Upper lobe of left lung (tissue), 6 donors: ENCODE results near the gene PIR. TPM values are rescaled to one million over a fixed set of nuclear protein-coding genes. Genes with fewer than 3 reads are reported as not detected.
A peak's percentile ranks its signal among the peaks of the same experiment; 100 is the strongest.

ENCODE experiments used
- ATAC-seq, 2 donors: fragments of 200-7000 bp; cut with Tn5 transposase; one replicate each; pipeline ENCODE4 v1.9.1; 2022; ENCODE audit warnings: mild to moderate bottlenecking in 2 of 2, moderate library complexity in 2 of 2; ENCODE audit not compliant: low FRiP score in 2 of 2
- DNase-seq, 2 donors: peaks; one replicate each; pipeline ENCODE4 v3.0.0-alpha.2; 2019 to 2020
- H3K27ac ChIP-seq, 4 donors: fragments of 200-600 bp; sonication (generic); one replicate each; pipeline ENCODE4 v1.5.1; 2016 to 2019
- H3K27me3 ChIP-seq, 4 donors: fragments of 200-600 bp; sonication (generic); one replicate each; pipeline ENCODE4 v1.5.1; 2017 to 2019
- H3K36me3 ChIP-seq, 4 donors: fragments of 200-600 bp; sonication (generic); one replicate each; pipeline ENCODE4 v1.5.1; 2016 to 2019
- H3K4me1 ChIP-seq, 4 donors: fragments of 200-600 bp; sonication (generic); one replicate each; pipeline ENCODE4 v1.5.1; 2018 to 2019
- H3K4me3 ChIP-seq, 4 donors: fragments of 200-600 bp; sonication (generic); one replicate each; pipeline ENCODE4 v1.5.1; 2017 to 2019; ENCODE audit warnings: mild to moderate bottlenecking in 2 of 4, moderate library complexity in 1 of 4
- H3K9me3 ChIP-seq, 4 donors: fragments of 200-600 bp; sonication (generic); one replicate each; pipeline ENCODE4 v1.5.1; 2018 to 2019
- CTCF ChIP-seq, 6 experiments: fragments of 450-650 bp in 4 of 6; fragments of 200-600 bp in 2 of 6; sonication (generic) in 2 of 6; IDR thresholded peaks; one replicate each; pipeline ENCODE4 v1.5.1; 2016 to 2019; ENCODE audit warnings: antibody characterized with exemption in 6 of 6
- EP300 ChIP-seq, 4 donors: sonication (generic); formaldehyde crosslinking; IDR thresholded peaks; one replicate each; pipeline ENCODE4 v1.5.1; 2017; ENCODE audit warnings: antibody characterized with exemption in 4 of 4, control low read depth in 2 of 4
- POLR2A ChIP-seq, 4 donors: fragments of 450-650 bp; IDR thresholded peaks; one replicate each; pipeline ENCODE4 v1.5.1; 2016 to 2017; ENCODE audit warnings: antibody characterized with exemption in 4 of 4, mild to moderate bottlenecking in 2 of 4
- POLR2AphosphoS5 ChIP-seq, 2 donors: sonication (generic); formaldehyde crosslinking; IDR thresholded peaks; one replicate each; pipeline ENCODE4 v1.5.1; 2017; ENCODE audit warnings: antibody characterized with exemption in 2 of 2
- WGBS, 2 donors: methylation state at CpG; one replicate each; pipeline ENCODE4 v1.1.5; 2017 to 2018; 5-methylcytosine and 5-hydroxymethylcytosine counted together
- total RNA-seq, 6 donors: library from RNA; depleted of rRNA in 4 of 6; stranded (reverse); fragments of >200 nt in 4 of 6; gene quantifications; one replicate each; pipeline versions ENCODE4 v1.1.0 to v1.2.1, GENCODE V29; 2016 to 2021
- donor health status: DM: no; HTN: no; CAD: no; lungs with moderate emphysema.
- donor health status: DM: no; HTN: yes; CAD: no; lungs with severe emphysema.

PIR gene
- total RNA-seq, 6 donors from 2014 or later = 11.7 to 20.6 (median 18.5) TPM

GRCh38 chrX:15382813-15383212, 110.3 kb downstream of the PIR start:
- Histone ChIP-seq H3K27ac (no peak overlapping the region), H3K4me3 (peak overlapping the region in 2 of 4 donors; percentile 10 to 23), H3K4me1 (no peaks in the 10 kb centered on the region), H3K27me3 (no peaks in the 10 kb centered on the region), H3K9me3 (no peaks in the 10 kb centered on the region), H3K36me3 (no peaks in the 10 kb centered on the region)
- 66 to 82% methylated on average over 8 of the region's 8 CpGs for WGBS, 2 donors
- no peak for DNase-seq
- TF ChIP-seq POLR2AphosphoS5 (IDR thresholded peaks at IDR 0.05) (no peak), CTCF (IDR thresholded peaks at IDR 0.05) (no peak), POLR2A (IDR thresholded peaks at IDR 0.05) (no peak), EP300 (IDR thresholded peaks at IDR 0.05) (no peak)
- ATAC-seq = no peak

GRCh38 chrX:15376956-15377355, 116.2 kb downstream of the PIR start:
- ATAC-seq (no peak), DNase-seq (no peak)
- TF ChIP-seq POLR2AphosphoS5 (IDR thresholded peaks at IDR 0.05) (no peak), CTCF (IDR thresholded peaks at IDR 0.05) (no peak), EP300 (IDR thresholded peaks at IDR 0.05) (no peak), POLR2A (IDR thresholded peaks at IDR 0.05) (no peak)
- Histone ChIP-seq H3K4me3 (no peak overlapping the region), H3K4me1 (no peaks in the 10 kb centered on the region), H3K36me3 (no peaks in the 10 kb centered on the region), H3K27ac (no peak overlapping the region), H3K27me3 (no peaks in the 10 kb centered on the region), H3K9me3 (no peaks in the 10 kb centered on the region)
- WGBS, 2 donors = 63 to 100% methylated on average over 1 of the region's 1 CpG

GRCh38 chrX:15373976-15374375, 119.2 kb downstream of the PIR start:
- H3K9me3 ChIP-seq = no peaks in the 10 kb centered on the region
- DNase-seq (no peak), ATAC-seq (no peak)
- WGBS, 2 donors = 71 to 89% methylated on average over 3 of the region's 3 CpGs
- H3K27ac ChIP-seq = no peak overlapping the region
- H3K27me3 ChIP-seq = no peaks in the 10 kb centered on the region
- no peaks in the 10 kb centered on the region for H3K4me1 ChIP-seq
- TF ChIP-seq POLR2AphosphoS5 (IDR thresholded peaks at IDR 0.05) (no peak), CTCF (IDR thresholded peaks at IDR 0.05) (no peak), EP300 (IDR thresholded peaks at IDR 0.05) (no peak), POLR2A (IDR thresholded peaks at IDR 0.05) (no peak)
- H3K36me3 ChIP-seq = no peaks in the 10 kb centered on the region
- H3K4me3 ChIP-seq = no peak overlapping the region

- no peaks in the 10 kb centered on the region for H3K9me3 ChIP-seq
- H3K36me3 ChIP-seq = no peaks in the 10 kb centered on the region
- H3K27ac ChIP-seq = no peak overlapping the region
- no peaks in the 10 kb centered on the region for H3K27me3 ChIP-seq
- no peaks in the 10 kb centered on the region for H3K4me1 ChIP-seq
- H3K4me3 ChIP-seq = no peak overlapping the region
- WGBS, 2 donors = 66 to 67% methylated on average over 9 of the region's 9 CpGs
- DNase-seq (no peak), ATAC-seq (peak in 1 of 2 donors; percentile 48)
- TF ChIP-seq POLR2A (IDR thresholded peaks at IDR 0.05) (no peak), EP300 (IDR thresholded peaks at IDR 0.05) (no peak), CTCF (IDR thresholded peaks at IDR 0.05) (no peak), POLR2AphosphoS5 (IDR thresholded peaks at IDR 0.05) (no peak)
Measured at GRCh38 chrX:15366506-15367352, 126.4 kb downstream of the PIR start.

- 56 to 78% methylated on average over 2 of the region's 2 CpGs for WGBS, 2 donors
- ATAC-seq (no peak), DNase-seq (no peak)
- Histone ChIP-seq H3K4me3 (no peak overlapping the region), H3K27me3 (no peaks in the 10 kb centered on the region), H3K4me1 (no peaks in the 10 kb centered on the region), H3K9me3 (no peaks in the 10 kb centered on the region), H3K27ac (no peak overlapping the region), H3K36me3 (no peaks in the 10 kb centered on the region)
- no peak for TF ChIP-seq POLR2AphosphoS5 (IDR thresholded peaks at IDR 0.05)
- TF ChIP-seq EP300 (IDR thresholded peaks at IDR 0.05) = no peak
- no peak for TF ChIP-seq POLR2A (IDR thresholded peaks at IDR 0.05)
- no peak for TF ChIP-seq CTCF (IDR thresholded peaks at IDR 0.05)
Measured at GRCh38 chrX:15359701-15360100, 133.4 kb downstream of the PIR start.
